ENCODE results near the gene DHX9. TPM values are rescaled to one million over a fixed set of nuclear protein-coding genes. Genes with fewer than 3 reads are reported as not detected.

DHX9 gene
- total and polyA plus RNA-seq, 2 of the 13 experiments (the other 11 are each of a cell fraction or from before 2014, with no cell fraction given), result 84.8 to 211 TPM

DNA sequence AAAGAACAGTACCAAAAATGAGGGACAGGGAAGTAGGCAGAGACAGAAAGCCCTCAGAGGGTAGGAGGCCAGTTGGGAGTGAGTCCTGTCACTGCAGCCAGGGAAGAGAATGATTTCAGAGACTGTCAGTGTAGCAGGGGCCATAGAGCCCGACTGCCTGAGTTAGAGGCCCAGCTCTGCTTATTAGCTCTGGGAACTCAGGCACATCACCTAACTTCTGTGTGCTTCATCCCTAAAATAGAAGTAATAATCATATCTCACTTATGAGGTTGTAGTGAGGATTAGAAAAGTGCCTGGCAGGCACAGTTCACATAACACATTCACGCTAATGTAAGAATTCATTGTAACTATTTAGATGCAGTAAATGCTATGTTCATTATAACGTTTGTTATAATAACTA lies 31.2 kb upstream of the DHX9 start:
- H3K79me2 ChIP-seq (ENCODE audit: insufficient read depth, low read length), result no peaks in the 10 kb centered on the region
- H3K36me3 ChIP-seq (replicated peaks in 1 of 2; ENCODE audit: control insufficient read depth in 1 of 2, insufficient read depth in 2 of 2, low read length in 2 of 2), result no peaks in the 10 kb centered on the region
- ATAC-seq (no peak), FAIRE-seq (no peak), DNase-seq (ENCODE audit: low spot score) (no peak)
- H4K20me1 ChIP-seq (ENCODE audit: insufficient read depth, low read length), result no peaks in the 10 kb centered on the region
- 30% methylated on average over 3 of the region's 3 CpGs for WGBS (ENCODE audit: low lambda C conversion rate)
- no peaks in the 10 kb centered on the region for H3K4me1 ChIP-seq (ENCODE audit: insufficient read depth, low read length)
- TF ChIP-seq, protein P1, sequence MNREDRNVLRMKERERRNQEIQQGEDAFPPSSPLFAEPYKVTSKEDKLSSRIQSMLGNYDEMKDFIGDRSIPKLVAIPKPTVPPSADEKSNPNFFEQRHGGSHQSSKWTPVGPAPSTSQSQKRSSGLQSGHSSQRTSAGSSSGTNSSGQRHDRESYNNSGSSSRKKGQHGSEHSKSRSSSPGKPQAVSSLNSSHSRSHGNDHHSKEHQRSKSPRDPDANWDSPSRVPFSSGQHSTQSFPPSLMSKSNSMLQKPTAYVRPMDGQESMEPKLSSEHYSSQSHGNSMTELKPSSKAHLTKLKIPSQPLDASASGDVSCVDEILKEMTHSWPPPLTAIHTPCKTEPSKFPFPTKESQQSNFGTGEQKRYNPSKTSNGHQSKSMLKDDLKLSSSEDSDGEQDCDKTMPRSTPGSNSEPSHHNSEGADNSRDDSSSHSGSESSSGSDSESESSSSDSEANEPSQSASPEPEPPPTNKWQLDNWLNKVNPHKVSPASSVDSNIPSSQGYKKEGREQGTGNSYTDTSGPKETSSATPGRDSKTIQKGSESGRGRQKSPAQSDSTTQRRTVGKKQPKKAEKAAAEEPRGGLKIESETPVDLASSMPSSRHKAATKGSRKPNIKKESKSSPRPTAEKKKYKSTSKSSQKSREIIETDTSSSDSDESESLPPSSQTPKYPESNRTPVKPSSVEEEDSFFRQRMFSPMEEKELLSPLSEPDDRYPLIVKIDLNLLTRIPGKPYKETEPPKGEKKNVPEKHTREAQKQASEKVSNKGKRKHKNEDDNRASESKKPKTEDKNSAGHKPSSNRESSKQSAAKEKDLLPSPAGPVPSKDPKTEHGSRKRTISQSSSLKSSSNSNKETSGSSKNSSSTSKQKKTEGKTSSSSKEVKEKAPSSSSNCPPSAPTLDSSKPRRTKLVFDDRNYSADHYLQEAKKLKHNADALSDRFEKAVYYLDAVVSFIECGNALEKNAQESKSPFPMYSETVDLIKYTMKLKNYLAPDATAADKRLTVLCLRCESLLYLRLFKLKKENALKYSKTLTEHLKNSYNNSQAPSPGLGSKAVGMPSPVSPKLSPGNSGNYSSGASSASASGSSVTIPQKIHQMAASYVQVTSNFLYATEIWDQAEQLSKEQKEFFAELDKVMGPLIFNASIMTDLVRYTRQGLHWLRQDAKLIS (CRISPR knock-in tag; IDR thresholded peaks at IDR 0.05), result no peak
- no peak for TF ChIP-seq TARDBP (CRISPR knock-in tag; IDR thresholded peaks at IDR 0.05)
- no peak for TF ChIP-seq HMGXB4 (CRISPR knock-in tag; IDR thresholded peaks at IDR 0.05; ENCODE audit: borderline replicate concordance in 1 of 2, low read depth in 1 of 2)
- TF ChIP-seq MXD4 (CRISPR knock-in tag; IDR thresholded peaks at IDR 0.05), result no peak
- TF ChIP-seq GFI1 (CRISPR knock-in tag; IDR thresholded peaks at IDR 0.05; ENCODE audit: borderline replicate concordance), result no peak
- TF ChIP-seq RBAK (CRISPR knock-in tag; IDR thresholded peaks at IDR 0.05), result no peak
- no peak overlapping the region for H3K4me2 ChIP-seq (ENCODE audit: low read depth, low read length)
- H3K27ac ChIP-seq (ENCODE audit: extremely low read length, insufficient read depth, low read length), result no peak overlapping the region
- in situ Hi-C loops (cut with HindIII; ENCODE audit: extremely low pct_ligation_motif_present, low pct_unique_long_range_greater_than_20kb) (no loop called here), intact Hi-C loops (cut with micrococcal nuclease; ENCODE audit: unreplicated experiment) (no loop called here)
- no TSS peak for BruUV-seq (replicated peaks)
- no peaks in the 10 kb centered on the region for H3K9me3 ChIP-seq (ENCODE audit: low read length)
- H3K4me3 ChIP-seq (replicated peaks in 1 of 3; ENCODE audit: insufficient read depth in 1 of 3, low read depth in 2 of 3, low read length in 3 of 3), result no peak overlapping the region
- H2AFZ ChIP-seq (ENCODE audit: low read length), result no peak overlapping the region
- ChIA-PET POLR2A (no interaction called here), CTCF (ENCODE audit: low intra/inter-chr PET ratio, low total read pairs) (no interaction called here)
- H3K27me3 ChIP-seq (ENCODE audit: control insufficient read depth in 1 of 2, insufficient read depth in 2 of 2, low read length in 2 of 2), result peaks cover 0 to 1% of the 10 kb centered on the region in 2 experiments; a peak in 1 of 5 replicates
- no peak overlapping the region for H3K9ac ChIP-seq (ENCODE audit: insufficient read depth, low read depth, low read length)
